Osteoblast (primary cell): Measurements from ENCODE around the gene SS18L1. TPM values are rescaled to one million over a fixed set of nuclear protein-coding genes. Genes with fewer than 3 reads are reported as not detected.

ENCODE experiments used
- DNase-seq: peaks from one replicate; pipeline ENCODE4 v3.0.0; 2011; ENCODE audit warnings: low spot score, mixed read lengths; ENCODE audit not compliant: insufficient read length; ENCODE audit errors: missing footprints
- H2AFZ ChIP-seq: 2 replicates; pipeline ENCODE4 v1.6.0; 2011; ENCODE audit warnings: mild to moderate bottlenecking, low read length
- H3K27ac ChIP-seq: 2 replicates; pipeline ENCODE4 v1.5.1; 2011; ENCODE audit warnings: mild to moderate bottlenecking, low read depth, low read length, moderate library complexity
- H3K27me3 ChIP-seq: 2 replicates; pipeline ENCODE4 v1.6.0; 2012; ENCODE audit warnings: mild to moderate bottlenecking, control low read depth, inconsistent platforms, low read length, moderate library complexity; ENCODE audit not compliant: insufficient read depth
- H3K36me3 ChIP-seq: 2 replicates; pipeline ENCODE4 v1.5.1; 2011; ENCODE audit warnings: mild to moderate bottlenecking, low read length, control low read depth, moderate library complexity; ENCODE audit not compliant: insufficient read depth
- H3K4me1 ChIP-seq: 2 replicates; pipeline ENCODE4 v1.5.1; 2011; ENCODE audit warnings: mild to moderate bottlenecking, low read length, control low read depth, moderate library complexity; ENCODE audit not compliant: insufficient read depth
- H3K4me2 ChIP-seq: 2 replicates; pipeline ENCODE4 v1.6.0; 2011; ENCODE audit warnings: mild to moderate bottlenecking, low read length; ENCODE audit not compliant: insufficient read depth
- H3K4me3 ChIP-seq: fragments of 200-600 bp; sonication (generic); 3 replicates; pipeline ENCODE4 v1.5.1; 2012; ENCODE audit warnings: mild to moderate bottlenecking, low read length, inconsistent platforms; ENCODE audit not compliant: insufficient read depth
- H3K79me2 ChIP-seq: 2 replicates; pipeline ENCODE4 v1.6.0; 2012; ENCODE audit warnings: mild to moderate bottlenecking, low read length, control low read depth, inconsistent platforms; ENCODE audit not compliant: insufficient read depth
- H3K9me3 ChIP-seq: 2 replicates; pipeline ENCODE4 v1.5.1; 2011; ENCODE audit warnings: low read depth, low read length, control low read depth
- H4K20me1 ChIP-seq: 2 replicates; pipeline ENCODE4 v1.6.0; 2012; ENCODE audit warnings: mild to moderate bottlenecking, low read length, control low read depth; ENCODE audit not compliant: insufficient read depth
- CTCF ChIP-seq: IDR thresholded peaks from 2 replicates; pipeline ENCODE4 v1.5.1; 2011; ENCODE audit warnings: mild to moderate bottlenecking, low read depth, low read length, moderate library complexity; ENCODE audit errors: extremely low read depth
- total RNA-seq: library from RNA; depleted of rRNA; stranded (reverse); fragments of >200 nt; gene quantifications from 2 replicates; pipeline ENCODE4 v1.2.3, GENCODE V29; 2012

Gene SS18L1
- total RNA-seq, 1 donor = 12.7 TPM

- DNase-seq = no peak
- H3K9me3 ChIP-seq = no peaks in the 10 kb centered on the region
- H3K4me2 ChIP-seq = no peak overlapping the region
- TF ChIP-seq CTCF = no peak
- no peak overlapping the region for H3K4me3 ChIP-seq
- no peaks in the 10 kb centered on the region for H3K36me3 ChIP-seq
- no peaks in the 10 kb centered on the region for H3K79me2 ChIP-seq
- H3K27me3 ChIP-seq = peaks cover 49% of the 10 kb centered on the region
- H3K27ac ChIP-seq = no peak overlapping the region
- H2AFZ ChIP-seq = no peak overlapping the region
- peaks cover 5% of the 10 kb centered on the region for H4K20me1 ChIP-seq
- no peaks in the 10 kb centered on the region for H3K4me1 ChIP-seq
These were observed 77.3 kb downstream of the SS18L1 start for GRCh38 chr20:62220666-62221568.

- Histone ChIP-seq H3K4me3 (no peak overlapping the region), H3K27me3 (peaks cover 57% of the 10 kb centered on the region), H3K4me1 (no peaks in the 10 kb centered on the region), H4K20me1 (peaks cover 5% of the 10 kb centered on the region), H3K36me3 (no peaks in the 10 kb centered on the region), H3K4me2 (no peak overlapping the region), H3K79me2 (no peaks in the 10 kb centered on the region), H3K27ac (no peak overlapping the region), H3K9me3 (no peaks in the 10 kb centered on the region), H2AFZ (no peak overlapping the region)
- no peak for DNase-seq
- TF ChIP-seq CTCF = no peak
These were observed 78.8 kb downstream of the SS18L1 start for GRCh38 chr20:62222266-62222850.

- Histone ChIP-seq H3K36me3 (no peaks in the 10 kb centered on the region), H3K4me1 (no peaks in the 10 kb centered on the region), H3K27ac (no peak overlapping the region), H3K79me2 (no peaks in the 10 kb centered on the region), H3K4me2 (no peak overlapping the region), H3K27me3 (peaks cover 53% of the 10 kb centered on the region), H4K20me1 (peaks cover 5% of the 10 kb centered on the region), H3K9me3 (no peaks in the 10 kb centered on the region), H2AFZ (no peak overlapping the region), H3K4me3 (no peak overlapping the region)
- DNase-seq = no peak
- no peak for TF ChIP-seq CTCF
These were observed 79.4 kb downstream of the SS18L1 start for GRCh38 chr20:62222972-62223371.

GRCh38 chr20:62223571-62223970, 80.0 kb downstream of the SS18L1 start:
- Histone ChIP-seq H4K20me1 (peaks cover 5% of the 10 kb centered on the region), H2AFZ (no peak overlapping the region), H3K27me3 (peaks cover 47% of the 10 kb centered on the region), H3K4me3 (no peak overlapping the region), H3K4me1 (no peaks in the 10 kb centered on the region), H3K4me2 (no peak overlapping the region), H3K27ac (no peak overlapping the region), H3K79me2 (no peaks in the 10 kb centered on the region), H3K36me3 (no peaks in the 10 kb centered on the region), H3K9me3 (no peaks in the 10 kb centered on the region)
- no peak for TF ChIP-seq CTCF
- DNase-seq = no peak
